ENCODE measurements around the gene CCL25.
A peak's percentile ranks its signal among the peaks of the same experiment; 100 is the strongest.

Gene CCL25

GRCh38 chr19:8057545-8058270 is 5.1 kb downstream of the CCL25 start:
- no peak for DNase-seq (ENCODE audit: low read depth)
- no peak overlapping the region for H3K4me3 ChIP-seq (ENCODE audit: low read depth, low read length)
- TF ChIP-seq, protein P1, sequence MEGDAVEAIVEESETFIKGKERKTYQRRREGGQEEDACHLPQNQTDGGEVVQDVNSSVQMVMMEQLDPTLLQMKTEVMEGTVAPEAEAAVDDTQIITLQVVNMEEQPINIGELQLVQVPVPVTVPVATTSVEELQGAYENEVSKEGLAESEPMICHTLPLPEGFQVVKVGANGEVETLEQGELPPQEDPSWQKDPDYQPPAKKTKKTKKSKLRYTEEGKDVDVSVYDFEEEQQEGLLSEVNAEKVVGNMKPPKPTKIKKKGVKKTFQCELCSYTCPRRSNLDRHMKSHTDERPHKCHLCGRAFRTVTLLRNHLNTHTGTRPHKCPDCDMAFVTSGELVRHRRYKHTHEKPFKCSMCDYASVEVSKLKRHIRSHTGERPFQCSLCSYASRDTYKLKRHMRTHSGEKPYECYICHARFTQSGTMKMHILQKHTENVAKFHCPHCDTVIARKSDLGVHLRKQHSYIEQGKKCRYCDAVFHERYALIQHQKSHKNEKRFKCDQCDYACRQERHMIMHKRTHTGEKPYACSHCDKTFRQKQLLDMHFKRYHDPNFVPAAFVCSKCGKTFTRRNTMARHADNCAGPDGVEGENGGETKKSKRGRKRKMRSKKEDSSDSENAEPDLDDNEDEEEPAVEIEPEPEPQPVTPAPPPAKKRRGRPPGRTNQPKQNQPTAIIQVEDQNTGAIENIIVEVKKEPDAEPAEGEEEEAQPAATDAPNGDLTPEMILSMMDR (IDR thresholded peaks at IDR 0.05; ENCODE audit: low read depth, low read length, missing control alignments) = no peak
- in situ Hi-C loops (cut with HindIII; ENCODE audit: low sequenced_read_pairs) = no loop called here

DNA sequence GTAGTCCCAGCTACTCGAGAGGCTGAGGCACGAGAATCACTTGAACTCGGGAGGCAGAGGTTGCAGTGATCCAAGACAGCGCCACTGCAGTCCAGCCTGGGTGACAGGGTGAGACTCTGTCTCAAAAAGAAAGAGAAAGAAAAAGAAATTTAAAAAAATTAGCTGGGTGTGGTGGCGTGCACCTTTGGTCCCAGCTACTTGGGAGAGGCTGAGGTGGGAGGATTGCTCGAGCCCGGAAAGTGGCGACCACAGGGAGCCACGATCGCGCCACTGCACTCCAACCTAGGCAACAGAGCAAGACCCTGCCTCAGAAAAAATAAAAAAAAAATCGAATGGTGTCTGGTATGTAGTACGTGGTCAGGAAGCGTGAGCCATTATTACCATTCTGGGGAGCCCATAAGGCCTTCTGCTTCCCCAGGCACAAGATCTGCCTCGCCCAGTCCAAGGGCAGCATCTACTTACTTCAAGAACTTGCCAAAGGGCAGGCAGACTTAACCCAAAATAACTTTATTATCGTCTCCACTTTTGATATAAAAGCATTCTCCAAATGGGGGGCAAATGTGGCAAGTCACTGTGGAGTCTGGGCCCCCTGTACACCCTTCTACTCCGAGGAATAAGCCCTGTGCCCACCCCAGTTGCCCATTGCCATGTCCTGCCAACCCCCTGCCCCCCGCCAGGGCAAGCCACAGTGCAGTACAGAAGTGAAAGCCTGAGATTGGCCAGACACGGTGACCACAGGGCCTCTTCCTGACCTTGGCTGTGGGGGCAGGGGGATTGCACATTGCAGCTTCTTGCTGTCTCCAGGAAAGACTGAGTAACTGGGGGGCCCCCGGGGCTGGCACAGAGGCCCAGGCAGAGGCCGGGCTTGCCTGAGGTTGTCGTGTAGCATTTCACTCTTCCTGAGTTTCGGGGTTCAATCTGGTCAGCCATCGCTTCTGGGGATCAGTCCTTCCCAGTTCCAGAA is 12.6 kb downstream of the CCL25 start:
- in situ Hi-C loops (cut with HindIII; ENCODE audit: low sequenced_read_pairs) = no loop called here
- no peak overlapping the region for H3K4me3 ChIP-seq (ENCODE audit: low read depth, low read length)

GRCh38 chr19:8065875-8066261 is 13.3 kb downstream of the CCL25 start:
- no peak overlapping the region for H3K4me3 ChIP-seq (ENCODE audit: low read depth, low read length)
- TF ChIP-seq, protein P1 (IDR thresholded peaks at IDR 0.05; ENCODE audit: low read depth, low read length, missing control alignments) = no peak
- in situ Hi-C loops (cut with HindIII; ENCODE audit: low sequenced_read_pairs) = no loop called here
- DNase-seq (ENCODE audit: low read depth) = no peak

More for the DNA sequence above, 12.6 kb downstream of the CCL25 start:
- TF ChIP-seq, protein P1 (IDR thresholded peaks at IDR 0.05; ENCODE audit: low read depth, low read length, missing control alignments) = no peak
- DNase-seq (ENCODE audit: low read depth) = no peak

DNA sequence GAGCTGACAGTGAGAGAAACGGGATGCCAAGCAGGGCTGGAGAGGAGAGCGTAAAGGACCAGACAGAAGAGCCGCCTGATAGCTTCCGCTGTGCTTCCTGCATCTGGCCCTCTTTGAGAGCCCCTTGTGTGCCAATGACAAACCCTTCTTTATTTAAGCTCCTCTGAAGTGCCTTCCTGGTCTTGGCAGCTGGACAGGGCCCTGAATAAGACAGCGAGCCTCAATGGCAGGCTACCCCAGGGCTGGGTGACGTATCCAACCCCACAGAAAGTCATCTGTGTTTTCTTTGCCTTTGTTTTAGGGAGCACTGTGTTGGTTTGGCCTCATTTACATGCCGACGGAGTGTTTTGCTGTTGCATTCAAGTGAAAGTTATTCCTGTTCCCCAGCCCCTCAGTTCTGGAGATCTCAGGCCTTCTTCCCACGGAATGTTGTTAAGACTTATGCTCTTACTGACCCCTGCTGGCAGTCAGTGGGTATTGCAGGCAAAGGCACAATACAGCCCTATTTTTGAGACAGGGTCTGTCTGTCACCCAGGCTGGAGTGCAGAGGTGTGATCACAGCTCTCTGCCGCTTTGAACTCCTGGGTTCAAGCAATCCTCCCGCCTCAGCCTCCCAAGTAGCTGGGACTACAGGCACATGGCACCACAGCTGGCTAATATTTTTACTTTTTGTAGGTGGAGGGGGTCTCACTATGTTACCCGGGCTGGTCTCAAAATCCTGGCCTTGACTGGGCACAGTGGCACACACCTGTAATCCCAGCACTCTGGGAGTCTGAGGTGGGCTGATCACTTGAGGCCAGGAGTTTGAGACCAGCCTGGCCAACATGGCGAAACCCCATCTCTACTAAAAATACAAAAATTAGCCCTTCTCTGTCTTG is 16.8 kb downstream of the CCL25 start:
- TF ChIP-seq, protein P1 (IDR thresholded peaks at IDR 0.05; ENCODE audit: low read depth, low read length, missing control alignments) = peak; percentile 42
- H3K4me3 ChIP-seq (ENCODE audit: low read depth, low read length) = no peak overlapping the region
- DNase-seq (ENCODE audit: low read depth) = no peak
- in situ Hi-C loops (cut with HindIII; ENCODE audit: low sequenced_read_pairs) = no loop called here

- H3K4me3 ChIP-seq (ENCODE audit: low read depth, low read length) = no peak overlapping the region
- DNase-seq (ENCODE audit: low read depth) = no peak
- in situ Hi-C loops (cut with HindIII; ENCODE audit: low sequenced_read_pairs) = loop anchor here (5.0 kb wide), 2 partner anchors 35 to 45 kb away; no protein-coding TSS in a partner anchor
- TF ChIP-seq, protein P1 (IDR thresholded peaks at IDR 0.05; ENCODE audit: low read depth, low read length, missing control alignments) = no peak
These were observed 19.4 kb downstream of the CCL25 start for GRCh38 chr19:8071912-8072311.

- in situ Hi-C loops (cut with HindIII; ENCODE audit: low sequenced_read_pairs) = loop anchor here (5.0 kb wide), 2 partner anchors 33 to 47 kb away; no protein-coding TSS in a partner anchor
- no peak overlapping the region for H3K4me3 ChIP-seq (ENCODE audit: low read depth, low read length)
- TF ChIP-seq, protein P1 (IDR thresholded peaks at IDR 0.05; ENCODE audit: low read depth, low read length, missing control alignments) = no peak
- no peak for DNase-seq (ENCODE audit: low read depth)
These were observed 21.9 kb downstream of the CCL25 start for GRCh38 chr19:8074501-8074900.

Measured in astrocyte of the cerebellum (primary cell).